GM18511 (cell line): Measurements from ENCODE around the gene ZNF524.
A peak's percentile ranks its signal among the peaks of the same experiment; 100 is the strongest.

Experiments
- ATAC-seq: cut with Tn5 transposase; IDR thresholded peaks from one replicate; pipeline ENCODE4 v1.9.1; 2021; ENCODE audit warnings: mild to moderate bottlenecking, moderate library complexity; ENCODE audit not compliant: unreplicated experiment

ZNF524 gene

DNA sequence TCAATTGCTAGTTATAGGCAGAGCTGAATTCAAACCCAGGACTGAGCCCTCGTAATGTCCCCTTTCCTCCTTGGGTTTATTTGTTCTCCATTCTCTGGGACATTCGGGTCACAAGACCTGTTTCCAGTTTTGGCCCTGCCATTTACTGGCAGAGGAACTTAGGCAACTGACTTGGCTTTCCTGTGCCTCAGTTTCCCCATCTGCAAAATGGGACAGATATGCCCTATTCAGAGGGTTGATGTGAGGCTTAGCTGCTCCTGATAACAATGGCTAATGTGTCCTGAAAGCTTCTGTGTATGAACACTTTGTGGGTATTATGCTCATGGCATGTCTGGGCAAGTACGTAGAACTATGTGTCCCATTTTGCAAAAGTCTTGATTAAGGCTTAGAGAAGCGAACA lies 996 bp downstream of the ZNF524 start:
- ATAC-seq = no peak

DNA sequence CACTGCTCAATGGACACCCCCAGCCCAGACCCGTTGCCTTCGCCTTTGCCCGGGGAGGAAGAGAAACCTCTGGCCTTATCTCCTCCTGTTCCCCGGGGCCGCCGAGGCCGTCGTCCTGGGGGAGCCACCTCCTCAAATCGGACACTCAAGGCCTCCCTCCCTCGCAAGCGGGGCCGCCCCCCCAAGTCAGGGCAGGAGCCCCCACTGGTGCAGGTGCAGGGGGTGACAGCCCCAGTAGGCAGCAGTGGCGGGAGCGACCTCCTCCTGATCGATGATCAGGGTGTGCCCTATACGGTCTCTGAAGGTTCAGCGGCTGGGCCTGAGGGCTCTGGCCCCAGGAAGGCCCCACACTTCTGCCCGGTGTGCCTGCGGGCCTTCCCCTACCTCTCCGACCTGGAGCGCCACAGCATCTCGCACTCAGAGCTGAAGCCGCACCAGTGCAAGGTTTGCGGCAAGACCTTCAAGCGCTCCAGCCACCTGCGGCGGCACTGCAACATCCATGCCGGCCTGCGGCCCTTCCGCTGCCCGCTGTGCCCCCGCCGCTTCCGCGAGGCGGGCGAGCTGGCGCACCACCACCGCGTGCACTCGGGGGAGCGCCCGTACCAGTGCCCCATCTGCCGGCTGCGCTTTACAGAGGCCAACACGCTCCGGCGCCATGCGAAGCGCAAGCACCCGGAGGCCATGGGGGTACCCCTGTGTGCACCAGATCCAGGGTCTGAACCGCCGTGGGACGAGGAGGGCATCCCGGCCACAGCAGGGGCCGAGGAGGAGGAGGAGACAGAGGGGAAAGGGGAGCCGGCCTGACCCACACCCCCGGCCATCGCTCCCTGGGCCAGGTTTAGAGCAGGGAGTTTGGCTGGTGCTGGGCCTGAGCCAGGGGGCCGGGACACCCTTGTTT lies 2.3 kb downstream of the ZNF524 start:
- ATAC-seq = no peak

DNA sequence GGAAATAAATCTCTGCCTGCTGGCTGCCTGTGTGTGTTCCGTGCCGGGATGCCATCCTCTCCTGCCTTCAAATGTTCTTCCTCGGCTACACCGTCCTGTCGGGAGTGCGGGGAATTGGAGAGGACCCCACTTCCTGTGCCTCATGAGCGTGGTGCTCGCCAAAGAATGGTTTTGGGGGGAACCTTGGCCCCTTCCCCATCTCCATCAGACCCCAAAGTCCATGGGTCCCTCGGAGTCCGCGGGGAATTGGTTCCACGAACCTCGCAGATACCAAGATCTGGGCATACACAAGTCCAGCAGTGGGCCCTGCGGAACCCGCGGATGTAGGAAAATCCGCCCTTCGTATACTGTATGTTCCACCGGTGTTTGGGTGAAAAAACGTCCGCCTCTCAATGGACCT lies 3.0 kb downstream of the ZNF524 start:
- ATAC-seq = no peak

DNA sequence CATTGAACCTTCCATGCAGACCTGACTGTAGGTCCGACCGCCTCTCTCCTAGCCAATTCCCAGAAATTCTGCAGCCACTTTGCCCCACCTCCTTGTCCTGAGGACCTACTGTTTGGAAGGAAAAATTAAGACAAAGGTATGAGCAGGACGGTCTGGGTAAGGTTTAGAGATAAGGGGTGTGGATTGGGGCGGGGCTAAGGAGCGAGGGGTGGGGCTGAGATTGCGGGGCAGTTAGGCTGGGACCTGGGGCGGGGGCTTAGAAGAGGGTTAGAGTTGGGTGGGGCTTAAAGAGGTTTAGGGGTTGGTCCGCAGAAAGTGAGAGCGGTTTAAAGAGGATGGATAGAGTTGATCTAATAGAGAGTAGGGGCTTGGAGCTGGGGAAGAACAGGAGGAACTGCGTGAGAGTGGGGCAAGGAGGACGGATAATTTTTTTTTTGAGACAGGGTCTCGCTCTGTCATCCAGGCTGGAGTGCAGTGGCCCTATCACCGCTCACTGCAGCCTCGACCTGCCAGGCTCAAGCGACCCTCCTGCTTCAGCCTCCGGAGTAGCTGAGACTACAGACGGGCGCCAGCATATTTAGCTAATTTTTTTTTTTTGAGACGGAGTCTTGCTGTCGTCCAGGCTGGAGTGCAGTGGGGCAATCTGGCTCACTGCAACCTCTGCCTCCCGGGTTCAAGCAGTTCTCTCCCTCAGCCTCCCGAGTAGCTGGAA lies 3.6 kb downstream of the ZNF524 start:
- ATAC-seq = no peak

DNA sequence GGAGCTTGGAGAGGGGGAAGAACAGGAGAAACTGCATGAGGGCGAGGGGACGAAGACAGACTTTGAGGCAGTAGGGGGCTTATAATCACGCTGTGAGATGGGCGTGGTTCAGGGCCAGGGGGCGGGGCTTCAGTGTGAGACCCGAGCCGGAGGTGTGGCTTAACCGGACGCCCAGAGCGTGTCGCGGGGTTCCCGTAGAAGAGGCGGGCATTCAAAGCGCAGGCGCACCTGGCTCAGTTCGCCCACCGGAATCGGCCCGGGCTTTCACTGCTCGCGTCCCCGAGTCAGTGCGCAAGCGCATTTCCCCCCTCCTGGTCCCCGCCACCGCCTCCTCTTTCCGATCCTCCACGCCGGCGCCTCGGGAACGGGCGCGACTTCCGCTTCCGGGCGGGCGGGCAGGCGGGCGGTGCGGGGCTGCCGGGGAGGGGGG lies 5.1 kb downstream of the ZNF524 start:
- peak; percentile 80 for ATAC-seq

DNA sequence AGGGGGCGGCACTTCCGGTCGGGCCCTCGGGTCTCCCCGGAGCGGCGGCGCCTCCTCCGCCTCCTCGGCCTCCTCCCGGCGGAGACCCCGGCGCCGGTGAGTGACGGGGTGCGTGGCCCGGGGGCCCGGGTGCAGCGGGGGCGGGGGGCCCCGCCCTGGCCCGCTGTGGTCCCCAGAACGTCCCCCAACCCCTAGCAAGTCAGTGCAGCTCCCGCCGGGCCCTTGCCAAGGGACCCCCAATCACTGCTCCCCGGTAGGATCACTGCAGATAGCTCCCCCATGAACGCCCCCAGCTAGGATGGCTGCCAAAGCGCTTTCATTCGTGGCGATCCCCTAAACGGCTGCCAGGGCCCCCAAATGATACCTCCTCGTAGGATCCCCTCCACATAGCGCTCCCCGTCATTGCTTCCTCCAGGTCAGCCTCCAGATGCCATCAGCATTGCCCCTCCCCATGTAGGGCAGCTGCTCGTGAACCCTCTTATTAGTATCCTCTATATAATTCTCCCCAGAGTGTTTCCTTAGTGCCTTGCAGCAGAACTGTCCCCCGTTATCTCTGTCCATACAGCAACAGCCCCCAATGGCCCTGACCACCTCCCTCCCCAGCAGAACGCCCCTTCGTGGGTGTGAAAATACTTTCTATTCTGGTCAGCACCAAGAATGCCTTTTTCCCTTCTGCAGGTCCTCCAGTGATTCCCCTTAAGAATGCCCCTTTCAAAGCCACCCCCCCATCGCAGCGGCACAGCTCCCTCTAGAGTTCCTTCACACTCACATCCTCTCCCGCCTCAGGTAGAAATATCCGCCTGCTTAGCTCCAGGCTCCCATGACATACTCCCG lies 5.8 kb downstream of the ZNF524 start, which contains the start of gene ZNF865:
ZNF865 (plus strand) TSS at position 11 of the 834 bp plus-strand sequence. CDS start 7,972 bp downstream, outside the sequence.
- ATAC-seq = peak; percentile 41

DNA sequence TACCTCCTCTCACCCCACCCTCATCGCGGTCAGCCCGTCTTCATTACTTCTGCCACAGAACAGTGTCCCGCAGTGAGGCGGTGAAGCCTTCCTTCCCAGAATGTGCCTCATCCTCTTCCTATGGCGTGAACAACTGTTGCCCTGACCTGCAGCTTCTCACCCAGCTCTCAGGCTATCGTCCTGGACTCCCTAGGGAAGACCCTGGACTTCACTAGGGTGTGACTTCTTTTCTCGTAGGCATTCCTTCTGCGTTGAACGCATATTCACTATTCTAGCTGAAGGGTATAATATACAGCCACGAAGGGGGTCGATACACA lies 6.3 kb downstream of the ZNF524 start:
- no peak for ATAC-seq

DNA sequence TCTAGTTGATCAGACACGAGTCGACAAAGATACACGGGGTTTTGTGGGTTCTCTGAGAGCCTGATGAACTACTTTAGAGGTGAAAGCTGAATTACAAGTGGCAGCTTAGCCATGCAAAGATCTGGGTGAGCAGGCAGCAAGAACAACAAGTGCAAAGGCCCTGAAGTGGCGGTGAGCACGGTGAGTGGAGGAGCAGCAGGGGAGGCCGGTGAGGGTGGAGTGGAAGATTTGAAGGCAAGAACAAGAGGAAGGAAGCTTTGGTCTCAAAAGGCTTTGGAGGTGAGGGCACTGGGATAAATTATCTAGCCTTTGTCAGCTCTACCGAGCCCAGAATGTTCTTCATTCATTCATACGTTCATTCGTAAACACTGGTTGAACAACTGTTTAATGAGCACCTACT lies 6.7 kb downstream of the ZNF524 start:
- no peak for ATAC-seq

DNA sequence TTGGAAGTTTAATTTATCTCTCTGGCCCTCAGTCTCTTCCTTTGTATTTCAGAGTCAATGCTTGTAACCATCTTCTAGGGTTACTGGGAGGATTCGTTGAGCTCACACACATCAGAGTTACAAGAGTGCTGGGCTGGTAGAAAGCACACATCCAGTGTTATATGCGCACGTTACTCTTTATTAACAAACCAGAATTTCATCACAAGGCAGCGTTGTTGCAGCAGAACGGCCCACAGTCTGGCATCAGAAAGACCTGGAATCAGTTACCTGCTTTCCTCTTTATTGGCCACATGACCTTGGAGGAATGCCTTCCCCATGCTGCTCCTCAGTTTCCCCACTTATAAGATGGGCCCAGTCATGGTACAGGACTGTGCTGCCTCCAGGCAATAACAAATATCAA lies 9.2 kb downstream of the ZNF524 start:
- ATAC-seq = no peak

DNA sequence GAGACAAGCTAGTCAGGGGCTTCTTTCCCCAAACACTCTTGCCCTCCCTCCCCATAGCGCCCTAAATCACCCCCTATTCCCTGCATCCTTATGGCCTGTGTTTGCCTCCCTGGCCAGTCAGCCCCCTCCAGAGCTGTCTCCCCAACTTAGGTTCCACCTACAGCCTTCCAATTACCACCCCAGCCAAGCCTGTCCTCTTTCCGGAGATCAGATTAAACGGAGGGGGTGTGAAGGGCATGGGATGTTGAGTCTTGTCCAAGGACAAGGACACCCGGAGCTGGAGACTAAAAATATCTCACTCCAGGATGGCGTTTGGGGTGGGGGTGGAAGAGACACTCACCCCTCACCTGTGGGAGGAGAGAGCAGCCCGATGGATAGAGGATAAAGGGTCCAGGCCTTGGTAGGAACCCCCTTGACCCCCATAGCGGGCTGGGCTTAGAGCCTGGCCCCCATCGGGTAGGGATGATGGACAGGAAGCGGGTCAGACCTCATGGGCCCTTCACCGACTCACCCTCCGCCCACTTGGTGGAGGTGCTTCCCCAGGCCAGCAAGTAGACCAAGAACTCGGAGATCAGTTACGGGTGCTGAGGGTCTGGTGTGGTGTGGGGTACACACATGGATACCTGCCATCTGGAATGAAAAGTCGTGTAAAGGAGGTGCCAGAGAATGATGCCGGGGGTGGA lies 11.4 kb downstream of the ZNF524 start:
- ATAC-seq = no peak

DNA sequence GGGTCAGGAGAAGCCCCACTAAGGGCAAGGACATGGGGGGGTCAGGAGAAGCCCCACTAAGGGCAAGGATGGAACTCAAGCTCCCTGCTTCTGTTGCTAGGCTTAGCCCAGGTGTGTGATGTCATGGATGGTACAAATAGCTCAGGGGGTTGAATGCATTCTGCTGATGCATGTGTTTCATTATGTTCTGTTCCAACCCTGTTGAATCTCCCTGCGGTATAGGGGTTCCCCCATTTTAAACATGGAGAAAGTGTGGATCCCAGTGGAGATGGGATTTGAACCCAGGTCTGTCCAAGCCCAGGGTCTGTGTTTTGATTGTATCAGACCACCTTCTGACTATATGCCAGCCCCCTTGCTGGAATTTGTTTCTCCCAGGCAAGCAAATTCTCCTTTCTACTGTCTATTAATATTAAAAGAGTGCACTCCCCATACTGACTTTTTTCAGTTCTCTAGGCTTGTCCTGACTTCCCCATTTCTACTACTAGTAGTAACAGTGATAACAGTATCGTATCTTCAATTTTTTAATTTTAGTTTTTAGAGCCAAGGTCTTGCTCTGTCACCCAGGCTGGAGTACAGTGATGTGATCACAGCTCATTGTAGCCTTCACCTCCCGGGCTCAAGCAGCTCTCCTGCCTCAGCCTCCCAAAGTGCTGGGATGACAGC lies 12.0 kb downstream of the ZNF524 start:
- ATAC-seq = no peak

DNA sequence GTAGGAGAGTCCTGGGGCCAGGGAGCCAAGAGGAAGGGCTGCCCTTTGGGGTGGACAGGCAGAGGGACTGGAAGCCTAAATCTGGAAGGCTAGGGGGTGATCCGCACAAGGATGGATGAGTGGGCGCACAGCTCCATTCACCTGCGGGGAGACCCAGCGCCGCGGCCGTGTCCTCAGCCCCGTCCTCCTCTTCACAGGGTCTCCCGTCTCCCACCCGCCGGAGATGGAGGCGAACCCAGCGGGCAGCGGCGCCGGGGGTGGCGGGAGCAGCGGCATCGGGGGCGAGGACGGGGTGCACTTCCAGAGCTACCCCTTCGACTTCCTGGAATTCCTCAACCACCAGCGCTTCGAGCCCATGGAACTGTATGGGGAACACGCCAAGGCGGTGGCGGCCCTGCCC lies 13.3 kb downstream of the ZNF524 start:
- ATAC-seq = no peak

DNA sequence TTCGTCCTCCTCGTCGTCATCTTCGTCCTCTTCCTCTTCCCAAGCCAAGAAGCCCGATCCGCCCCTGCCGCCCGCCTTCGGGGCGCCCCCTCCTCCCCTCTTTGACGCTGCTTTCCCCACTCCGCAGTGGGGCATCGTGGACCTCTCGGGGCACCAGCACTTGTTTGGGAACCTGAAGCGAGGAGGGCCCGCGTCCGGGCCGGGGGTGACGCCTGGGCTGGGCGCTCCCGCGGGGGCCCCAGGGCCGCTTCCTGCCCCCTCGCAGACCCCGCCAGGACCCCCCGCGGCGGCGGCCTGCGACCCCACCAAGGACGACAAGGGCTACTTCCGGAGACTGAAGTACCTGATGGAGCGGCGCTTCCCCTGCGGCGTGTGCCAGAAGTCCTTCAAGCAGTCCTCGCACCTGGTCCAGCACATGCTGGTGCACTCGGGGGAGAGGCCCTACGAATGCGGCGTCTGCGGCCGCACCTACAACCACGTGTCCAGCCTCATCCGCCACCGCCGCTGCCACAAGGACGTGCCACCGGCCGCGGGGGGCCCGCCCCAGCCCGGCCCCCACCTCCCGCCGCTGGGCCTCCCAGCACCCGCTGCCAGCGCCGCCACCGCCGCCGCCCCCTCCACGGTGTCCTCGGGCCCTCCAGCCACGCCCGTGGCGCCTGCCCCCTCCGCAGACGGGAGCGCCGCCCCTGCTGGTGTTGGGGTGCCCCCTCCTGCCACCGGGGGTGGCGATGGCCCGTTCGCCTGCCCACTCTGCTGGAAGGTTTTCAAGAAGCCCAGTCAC lies 14.0 kb downstream of the ZNF524 start:
- no peak for ATAC-seq

DNA sequence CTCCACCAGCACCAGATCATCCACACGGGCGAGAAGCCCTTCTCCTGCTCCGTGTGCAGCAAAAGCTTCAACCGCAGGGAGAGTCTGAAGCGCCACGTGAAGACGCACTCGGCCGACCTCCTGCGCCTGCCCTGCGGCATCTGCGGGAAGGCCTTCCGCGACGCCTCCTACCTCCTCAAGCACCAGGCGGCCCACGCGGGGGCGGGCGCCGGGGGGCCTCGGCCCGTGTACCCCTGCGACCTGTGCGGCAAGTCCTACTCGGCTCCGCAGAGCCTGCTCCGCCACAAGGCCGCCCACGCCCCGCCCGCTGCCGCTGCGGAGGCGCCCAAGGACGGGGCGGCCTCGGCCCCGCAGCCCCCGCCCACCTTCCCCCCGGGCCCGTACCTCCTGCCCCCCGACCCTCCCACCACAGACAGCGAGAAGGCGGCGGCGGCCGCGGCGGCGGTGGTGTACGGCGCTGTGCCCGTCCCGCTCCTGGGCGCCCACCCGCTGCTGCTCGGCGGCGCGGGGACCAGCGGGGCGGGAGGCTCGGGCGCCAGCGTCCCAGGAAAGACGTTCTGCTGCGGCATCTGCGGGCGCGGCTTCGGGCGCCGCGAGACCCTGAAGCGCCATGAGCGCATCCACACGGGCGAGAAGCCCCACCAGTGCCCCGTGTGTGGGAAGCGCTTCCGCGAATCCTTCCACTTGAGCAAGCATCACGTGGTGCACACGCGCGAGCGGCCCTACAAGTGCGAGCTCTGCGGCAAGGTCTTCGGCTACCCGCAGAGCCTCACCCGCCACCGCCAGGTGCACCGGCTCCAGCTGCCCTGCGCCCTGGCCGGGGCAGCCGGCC lies 14.8 kb downstream of the ZNF524 start:
- ATAC-seq = no peak

DNA sequence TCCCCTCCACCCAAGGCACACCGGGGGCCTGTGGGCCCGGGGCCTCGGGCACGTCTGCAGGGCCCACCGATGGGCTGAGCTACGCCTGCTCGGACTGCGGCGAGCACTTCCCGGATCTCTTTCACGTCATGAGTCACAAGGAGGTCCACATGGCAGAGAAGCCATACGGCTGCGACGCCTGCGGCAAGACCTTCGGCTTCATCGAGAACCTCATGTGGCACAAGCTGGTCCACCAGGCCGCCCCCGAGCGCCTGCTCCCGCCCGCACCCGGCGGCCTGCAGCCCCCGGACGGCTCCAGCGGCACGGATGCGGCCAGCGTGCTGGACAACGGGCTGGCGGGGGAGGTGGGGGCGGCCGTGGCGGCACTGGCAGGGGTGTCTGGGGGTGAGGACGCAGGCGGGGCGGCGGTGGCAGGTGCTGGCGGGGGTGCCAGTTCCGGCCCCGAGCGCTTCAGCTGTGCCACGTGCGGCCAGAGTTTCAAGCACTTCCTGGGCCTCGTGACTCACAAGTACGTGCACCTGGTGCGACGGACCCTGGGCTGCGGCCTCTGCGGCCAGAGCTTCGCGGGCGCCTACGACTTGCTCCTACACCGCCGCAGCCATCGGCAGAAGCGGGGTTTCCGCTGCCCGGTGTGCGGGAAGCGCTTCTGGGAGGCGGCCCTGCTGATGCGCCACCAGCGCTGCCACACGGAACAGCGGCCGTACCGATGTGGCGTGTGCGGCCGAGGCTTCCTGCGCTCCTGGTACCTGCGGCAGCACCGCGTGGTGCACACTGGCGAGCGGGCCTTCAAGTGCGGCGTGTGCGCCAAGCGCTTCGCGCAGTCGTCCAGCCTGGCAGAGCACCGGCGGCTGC lies 15.7 kb downstream of the ZNF524 start:
- ATAC-seq = no peak

DNA sequence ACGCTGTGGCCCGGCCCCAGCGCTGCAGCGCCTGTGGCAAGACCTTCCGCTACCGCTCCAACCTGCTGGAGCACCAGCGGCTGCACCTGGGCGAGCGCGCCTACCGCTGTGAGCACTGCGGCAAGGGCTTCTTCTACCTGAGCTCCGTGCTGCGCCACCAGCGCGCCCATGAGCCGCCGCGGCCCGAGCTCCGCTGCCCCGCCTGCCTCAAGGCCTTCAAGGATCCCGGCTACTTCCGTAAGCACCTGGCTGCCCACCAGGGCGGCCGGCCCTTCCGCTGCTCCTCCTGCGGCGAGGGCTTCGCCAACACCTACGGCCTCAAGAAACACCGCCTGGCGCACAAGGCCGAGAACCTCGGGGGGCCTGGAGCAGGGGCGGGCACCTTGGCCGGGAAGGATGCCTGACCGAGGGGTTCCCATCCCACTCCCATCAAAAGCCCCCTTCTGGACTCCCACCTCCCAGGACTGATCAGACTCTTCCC lies 16.3 kb downstream of the ZNF524 start:
- ATAC-seq = no peak

DNA sequence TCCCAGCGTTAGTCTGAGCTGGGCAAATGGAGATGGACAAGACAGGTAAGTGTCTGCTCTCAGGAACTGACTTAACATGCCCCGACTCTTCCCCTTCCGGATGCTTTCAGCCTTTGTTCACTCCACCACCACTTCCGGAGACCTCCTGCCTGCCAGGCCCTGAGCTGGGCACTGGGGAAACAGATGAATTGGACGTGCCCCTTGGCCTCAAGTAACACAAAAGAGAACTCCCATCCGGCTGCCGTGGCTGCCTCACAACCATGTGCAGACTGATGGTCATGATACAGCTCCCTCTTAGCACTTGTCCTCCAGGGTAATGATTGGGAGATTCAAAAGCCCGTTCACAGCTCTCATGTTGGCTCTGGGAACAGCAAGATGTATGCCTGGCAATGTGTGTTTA lies 17.3 kb downstream of the ZNF524 start:
- no peak for ATAC-seq

DNA sequence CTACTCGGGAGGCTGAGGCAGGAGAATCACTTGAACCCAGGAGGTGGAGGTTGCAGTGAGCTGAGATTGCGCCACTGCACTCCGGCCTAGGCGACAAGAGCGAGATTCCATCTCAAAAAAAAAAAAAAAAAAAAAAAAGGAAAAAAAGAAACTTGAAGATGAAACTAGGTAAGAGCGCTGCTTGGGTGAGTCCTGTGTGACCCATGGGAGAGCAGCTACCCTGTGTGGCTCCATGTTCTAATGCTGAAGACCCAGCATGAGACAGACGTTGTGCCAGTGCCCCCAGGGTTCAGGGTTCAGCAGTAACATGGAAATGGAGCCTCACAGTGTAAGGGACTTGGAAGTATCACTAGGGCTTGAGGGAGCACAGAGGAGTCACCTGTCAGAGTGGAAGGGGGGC lies 18.3 kb downstream of the ZNF524 start:
- no peak for ATAC-seq
